ENCODE measurements around the gene IFNGR2. TPM values are rescaled to one million over a fixed set of nuclear protein-coding genes. Genes with fewer than 3 reads are reported as not detected.

The IFNGR2 gene
- total RNA-seq, 1 experiment from 2014 or later: 44.1 TPM

- no peaks in the 10 kb centered on the region for H3K79me2 ChIP-seq (ENCODE audit: insufficient read depth, low read length)
- H3K56ac ChIP-seq (ENCODE audit: insufficient read length, low read depth, low read length): no peak overlapping the region
- Mint-ChIP-seq H3K27me3 (ENCODE audit: low read depth) (peaks cover 6% of the 10 kb centered on the region), H3K36me3 (ENCODE audit: insufficient read depth in 1 of 3, low read depth in 3 of 3) (no peaks in the 10 kb centered on the region; a peak in 1 of 7 replicates), H3K4me3 (no peak overlapping the region), H3K4me1 (peaks cover 0 to 6% of the 10 kb centered on the region in 2 experiments; a peak in 2 of 4 replicates), H3K27ac (no peak overlapping the region), H3K9me3 (no peaks in the 10 kb centered on the region; a peak in 1 of 5 replicates)
- no peak overlapping the region for H3K23ac ChIP-seq (ENCODE audit: insufficient read length, low read depth, low read length)
- H2BK5ac ChIP-seq (ENCODE audit: insufficient read length, low read length): no peak overlapping the region
- no peak overlapping the region for H3K14ac ChIP-seq (ENCODE audit: insufficient read depth, low read length)
- H2BK120ac ChIP-seq (ENCODE audit: low read depth, low read length, poor library complexity, severe bottlenecking): no peak overlapping the region
- H3T11ph ChIP-seq (ENCODE audit: low read length): no peak overlapping the region
- no peaks in the 10 kb centered on the region for H4K20me1 ChIP-seq (ENCODE audit: control insufficient read depth, insufficient read depth, insufficient read length)
- no peak overlapping the region for H2BK12ac ChIP-seq (ENCODE audit: insufficient read length, low read depth, low read length)
- H3K23me2 ChIP-seq (ENCODE audit: insufficient read length, low read depth, low read length, poor library complexity, severe bottlenecking): peaks cover 3% of the 10 kb centered on the region
- H3K9ac ChIP-seq (ENCODE audit: extremely low read depth, insufficient read length, low read length): no peak overlapping the region
- no peaks in the 10 kb centered on the region for H3K4me1 ChIP-seq (ENCODE audit: insufficient read depth, low read length)
- no peak overlapping the region for H2BK15ac ChIP-seq (ENCODE audit: low read depth, low read length)
- DNase-seq: no peak
- H2AK5ac ChIP-seq (ENCODE audit: insufficient read length, low read length): no peak overlapping the region
- no peak overlapping the region for H3K18ac ChIP-seq (ENCODE audit: insufficient read length, low read depth, low read length)
- TF ChIP-seq CTCF (conservative IDR thresholded peaks at IDR 0.05): no peak
- no peaks in the 10 kb centered on the region for H3K27me3 ChIP-seq (ENCODE audit: insufficient read depth, low read length)
- H3K4me2 ChIP-seq (ENCODE audit: insufficient read depth, insufficient read length, low read length): no peak overlapping the region
- no peak overlapping the region for H2AFZ ChIP-seq (ENCODE audit: low read length)
- H3K9me3 ChIP-seq (ENCODE audit: control insufficient read depth, low read depth, low read length): no peaks in the 10 kb centered on the region
- no peak overlapping the region for H3K27ac ChIP-seq (ENCODE audit: insufficient read length, low read depth, low read length)
- H4K91ac ChIP-seq (ENCODE audit: insufficient read length, low read depth, low read length): no peak overlapping the region
- WGBS (ENCODE audit: extremely low coverage, insufficient read length, low lambda C conversion rate): no CpG with 5 or more reads among the region's 3 CpGs
- H3K79me1 ChIP-seq (ENCODE audit: insufficient read depth, low read depth, low read length, poor library complexity, severe bottlenecking): no peaks in the 10 kb centered on the region
- no peak overlapping the region for H4K5ac ChIP-seq (ENCODE audit: insufficient read length, low read depth, low read length)
- H3K4ac ChIP-seq (ENCODE audit: low read depth, low read length): no peak overlapping the region
- no peak overlapping the region for H4K8ac ChIP-seq (replicated peaks; ENCODE audit: insufficient read length, low read depth, low read length)
- H2BK20ac ChIP-seq (ENCODE audit: low read depth, low read length, poor library complexity, severe bottlenecking): no peak overlapping the region
Observed at GRCh38 chr21:33397717-33398116, 5.5 kb upstream of the IFNGR2 start.
